Trophoblast cell (in vitro differentiated cells and primary cell): ENCODE measurements around the gene LPIN1.

Source experiments
- DNase-seq, 2 donors: peaks; one replicate each; pipeline ENCODE4 v3.0.0-alpha.2; 2016
- H2AFZ ChIP-seq: 2 replicates; pipeline ENCODE4 v1.6.1; 2013; ENCODE audit warnings: low read length, moderate library complexity, mild to moderate bottlenecking; ENCODE audit not compliant: insufficient read depth, poor library complexity
- H2AK5ac ChIP-seq: 2 replicates; pipeline ENCODE4 v1.6.1; 2013; ENCODE audit warnings: mild to moderate bottlenecking, low read length
- H2BK120ac ChIP-seq: 2 replicates; pipeline ENCODE4 v1.6.1; 2013; ENCODE audit warnings: low read length, mild to moderate bottlenecking, moderate library complexity; ENCODE audit not compliant: insufficient read depth, poor library complexity
- H2BK12ac ChIP-seq: 2 replicates; pipeline ENCODE4 v1.6.1; 2013; ENCODE audit warnings: mild to moderate bottlenecking, low read length, moderate library complexity
- H2BK5ac ChIP-seq: 2 replicates; pipeline ENCODE4 v1.6.1; 2013; ENCODE audit warnings: low read length, low read depth, moderate library complexity, mild to moderate bottlenecking; ENCODE audit not compliant: poor library complexity
- H3K14ac ChIP-seq: 2 replicates; pipeline ENCODE4 v1.6.1; 2013; ENCODE audit warnings: mild to moderate bottlenecking, low read length
- H3K18ac ChIP-seq: 2 replicates; pipeline ENCODE4 v1.6.1; 2013; ENCODE audit warnings: mild to moderate bottlenecking, low read length
- H3K23ac ChIP-seq: 2 replicates; pipeline ENCODE4 v1.6.1; 2013; ENCODE audit warnings: low read length
- H3K27ac ChIP-seq: 2 replicates; pipeline ENCODE4 v1.5.1; 2013; ENCODE audit warnings: low read depth, mild to moderate bottlenecking, inconsistent platforms, low read length, moderate library complexity
- H3K27me3 ChIP-seq: 2 replicates; pipeline ENCODE4 v1.6.1; 2013; ENCODE audit warnings: inconsistent platforms, mild to moderate bottlenecking, low read length, moderate library complexity; ENCODE audit not compliant: insufficient read depth
- H3K36me3 ChIP-seq, 2 experiments: 1 replicate in 1 of 2; 2 replicates in 1 of 2; pipeline ENCODE4 v1.6.1; 2013; ENCODE audit warnings: low read length in 2 of 2, mild to moderate bottlenecking in 2 of 2, moderate library complexity in 1 of 2; ENCODE audit not compliant: insufficient read depth in 2 of 2, control insufficient read depth in 1 of 2
- H3K4ac ChIP-seq: 2 replicates; pipeline ENCODE4 v1.6.1; 2013; ENCODE audit warnings: low read depth, mild to moderate bottlenecking, low read length, moderate library complexity
- H3K4me1 ChIP-seq, 2 experiments: 1 replicate in 1 of 2; 2 replicates in 1 of 2; pipeline ENCODE4 v1.6.1; 2013; ENCODE audit warnings: low read length in 2 of 2, mild to moderate bottlenecking in 2 of 2, moderate library complexity in 1 of 2; ENCODE audit not compliant: insufficient read depth in 2 of 2, control insufficient read depth in 1 of 2
- H3K4me2 ChIP-seq: 2 replicates; pipeline ENCODE4 v1.6.1; 2013; ENCODE audit warnings: inconsistent platforms, mild to moderate bottlenecking, low read length, moderate library complexity
- H3K4me3 ChIP-seq: 2 replicates; pipeline ENCODE4 v1.5.1; 2013; ENCODE audit warnings: mild to moderate bottlenecking, low read depth, low read length, inconsistent platforms
- H3K79me1 ChIP-seq: one replicate; pipeline ENCODE4 v1.6.1; 2013; ENCODE audit warnings: low read length
- H3K79me2 ChIP-seq: 2 replicates; pipeline ENCODE4 v1.6.1; 2013; ENCODE audit warnings: low read length, mild to moderate bottlenecking; ENCODE audit not compliant: control insufficient read depth, insufficient read depth, poor library complexity
- H3K9ac ChIP-seq: 2 replicates; pipeline ENCODE4 v1.6.1; 2013; ENCODE audit warnings: mild to moderate bottlenecking, low read length
- H3K9me3 ChIP-seq: 2 replicates; pipeline ENCODE4 v1.6.1; 2013; ENCODE audit warnings: low read depth, mild to moderate bottlenecking, control low read depth, inconsistent platforms, low read length; ENCODE audit not compliant: insufficient read depth
- H4K12ac ChIP-seq: 2 replicates; pipeline ENCODE4 v1.6.1; 2013; ENCODE audit warnings: low read depth, mild to moderate bottlenecking, low read length, moderate library complexity
- H4K8ac ChIP-seq: 2 replicates; pipeline ENCODE4 v1.6.1; 2013; ENCODE audit warnings: low read depth, mild to moderate bottlenecking, low read length, moderate library complexity
- H4K91ac ChIP-seq: one replicate; pipeline ENCODE4 v1.6.1; 2013; ENCODE audit warnings: low read depth, mild to moderate bottlenecking, low read length, moderate library complexity
- WGBS: extraction: QIAGEN DNeasy Blood & Tissue Kit; methylation state at CpG from one replicate; pipeline ENCODE4 v1.1.7; 2013; ENCODE audit warnings: missing lambda C conversion rate; ENCODE audit not compliant: insufficient read length, insufficient coverage; ENCODE audit errors: extremely low coverage; 5-methylcytosine and 5-hydroxymethylcytosine counted together

Gene LPIN1

GRCh38 chr2:11750917-11751316 is 4.5 kb downstream of the LPIN1 start:
- Histone ChIP-seq H3K4me3 (no peak overlapping the region), H4K12ac (no peak overlapping the region), H3K18ac (no peak overlapping the region), H3K4me2 (no peak overlapping the region), H2AK5ac (no peak overlapping the region), H3K9me3 (no peaks in the 10 kb centered on the region), H3K14ac (no peak overlapping the region), H3K27me3 (no peaks in the 10 kb centered on the region), H2BK120ac (no peak overlapping the region), H2BK12ac (no peak overlapping the region), H4K91ac (no peak overlapping the region), H3K9ac (no peak overlapping the region), H3K23ac (no peak overlapping the region), H4K8ac (no peak overlapping the region), H3K79me2 (peaks cover 11% of the 10 kb centered on the region), H2AFZ (no peak overlapping the region), H3K36me3 (no peaks in the 10 kb centered on the region), H3K4me1 (peaks cover 15 to 33% of the 10 kb centered on the region in 2 experiments), H2BK5ac (no peak overlapping the region), H3K27ac (no peak overlapping the region), H3K79me1 (peaks cover 8% of the 10 kb centered on the region), H3K4ac (peak overlapping the region; percentile 22)
- peak; percentile 64 to 77 for DNase-seq
- no CpG with 5 or more reads among the region's 7 CpGs for WGBS

- Histone ChIP-seq H3K4me1 (peaks cover 9 to 24% of the 10 kb centered on the region in 2 experiments), H2AFZ (no peak overlapping the region), H3K27me3 (no peaks in the 10 kb centered on the region), H3K4me3 (no peak overlapping the region), H2AK5ac (no peak overlapping the region), H3K9me3 (no peaks in the 10 kb centered on the region), H4K12ac (no peak overlapping the region), H3K79me1 (no peaks in the 10 kb centered on the region), H3K4me2 (no peak overlapping the region), H2BK5ac (no peak overlapping the region), H3K18ac (no peak overlapping the region), H3K36me3 (no peaks in the 10 kb centered on the region), H3K14ac (no peak overlapping the region), H2BK12ac (no peak overlapping the region), H3K4ac (no peak overlapping the region), H4K91ac (no peak overlapping the region), H2BK120ac (no peak overlapping the region), H3K79me2 (peaks cover 5% of the 10 kb centered on the region), H3K27ac (no peak overlapping the region), H4K8ac (no peak overlapping the region), H3K9ac (no peak overlapping the region), H3K23ac (no peak overlapping the region)
- no CpG with 5 or more reads among the region's 8 CpGs for WGBS
- DNase-seq: no peak
These were observed 6.5 kb downstream of the LPIN1 start for GRCh38 chr2:11752906-11753305.

GRCh38 chr2:11753452-11753885 is 7.0 kb downstream of the LPIN1 start:
- H3K36me3 ChIP-seq: no peaks in the 10 kb centered on the region
- no peak overlapping the region for H3K27ac ChIP-seq
- no peak overlapping the region for H4K91ac ChIP-seq
- no peak overlapping the region for H2BK12ac ChIP-seq
- H3K4me2 ChIP-seq: no peak overlapping the region
- H4K12ac ChIP-seq: no peak overlapping the region
- no peak overlapping the region for H3K4me3 ChIP-seq
- H4K8ac ChIP-seq: no peak overlapping the region
- H3K23ac ChIP-seq: no peak overlapping the region
- no peak overlapping the region for H2BK120ac ChIP-seq
- H2AFZ ChIP-seq: no peak overlapping the region
- DNase-seq: no peak
- H3K79me1 ChIP-seq: no peaks in the 10 kb centered on the region
- no peaks in the 10 kb centered on the region for H3K9me3 ChIP-seq
- H3K4me1 ChIP-seq: peaks cover 6 to 20% of the 10 kb centered on the region in 2 experiments
- WGBS: no CpG with 5 or more reads among the region's 5 CpGs
- H3K4ac ChIP-seq: no peak overlapping the region
- no peaks in the 10 kb centered on the region for H3K27me3 ChIP-seq
- no peak overlapping the region for H3K18ac ChIP-seq
- H3K9ac ChIP-seq: peak overlapping the region; percentile 30
- H3K14ac ChIP-seq: no peak overlapping the region
- H2AK5ac ChIP-seq: no peak overlapping the region
- peaks cover 3% of the 10 kb centered on the region for H3K79me2 ChIP-seq
- H2BK5ac ChIP-seq: no peak overlapping the region

GRCh38 chr2:11753886-11754699 is 7.7 kb downstream of the LPIN1 start:
- no peak overlapping the region for H2AK5ac ChIP-seq
- no peak overlapping the region for H3K4me2 ChIP-seq
- no peak overlapping the region for H4K91ac ChIP-seq
- no peaks in the 10 kb centered on the region for H3K27me3 ChIP-seq
- no CpG with 5 or more reads among the region's 15 CpGs for WGBS
- H3K4ac ChIP-seq: peak overlapping the region; percentile 12
- H2AFZ ChIP-seq: no peak overlapping the region
- DNase-seq: no peak
- no peak overlapping the region for H4K8ac ChIP-seq
- H2BK12ac ChIP-seq: no peak overlapping the region
- H2BK5ac ChIP-seq: no peak overlapping the region
- no peaks in the 10 kb centered on the region for H3K79me1 ChIP-seq
- no peak overlapping the region for H3K4me3 ChIP-seq
- H2BK120ac ChIP-seq: no peak overlapping the region
- no peak overlapping the region for H4K12ac ChIP-seq
- H3K36me3 ChIP-seq: no peaks in the 10 kb centered on the region
- H3K79me2 ChIP-seq: peaks cover 3% of the 10 kb centered on the region
- H3K18ac ChIP-seq: peak overlapping the region; percentile 18
- peaks cover 6 to 19% of the 10 kb centered on the region in 2 experiments for H3K4me1 ChIP-seq
- H3K27ac ChIP-seq: no peak overlapping the region
- H3K9ac ChIP-seq: no peak overlapping the region
- no peaks in the 10 kb centered on the region for H3K9me3 ChIP-seq
- H3K23ac ChIP-seq: no peak overlapping the region
- no peak overlapping the region for H3K14ac ChIP-seq
